Measurements from ENCODE around the gene DNAJB4. TPM values are rescaled to one million over a fixed set of nuclear protein-coding genes. Genes with fewer than 3 reads are reported as not detected.
"Not testable (repeated sequence)": the region's sequence is repeated elsewhere in the genome, so short reads cannot be mapped to it uniquely, and the experiment has no call there.

DNAJB4 gene
- total RNA-seq, 1 donor from 2014 or later = 88.0 TPM

GRCh38 chr1:78052685-78053405 is 48.1 kb downstream of the DNAJB4 start:
- intact Hi-C loops (cut with DNase I) = no loop called here
- no peak for DNase-seq (ENCODE audit: missing footprints)
- ATAC-seq = no peak

GRCh38 chr1:78053498-78053897 is 48.8 kb downstream of the DNAJB4 start:
- ATAC-seq (no peak), DNase-seq (ENCODE audit: missing footprints) (no peak)
- intact Hi-C loops (cut with DNase I) = no loop called here

- intact Hi-C loops (cut with DNase I) = no loop called here
- DNase-seq (ENCODE audit: missing footprints) = no peak
- no peak for ATAC-seq
Measured at GRCh38 chr1:78054559-78054958, 49.8 kb downstream of the DNAJB4 start.

GRCh38 chr1:78054972-78055371 is 50.2 kb downstream of the DNAJB4 start:
- ATAC-seq = no peak
- intact Hi-C loops (cut with DNase I) = no loop called here
- DNase-seq (ENCODE audit: missing footprints) = no peak

GRCh38 chr1:78055565-78056132 is 50.9 kb downstream of the DNAJB4 start:
- ATAC-seq = no peak
- intact Hi-C loops (cut with DNase I) = no loop called here
- no peak for DNase-seq (ENCODE audit: missing footprints)

- ATAC-seq = no peak
- intact Hi-C loops (cut with DNase I) = no loop called here
- DNase-seq (ENCODE audit: missing footprints) = no peak
Measured at GRCh38 chr1:78058670-78059069, 53.9 kb downstream of the DNAJB4 start.

GRCh38 chr1:78060857-78061563 is 56.3 kb downstream of the DNAJB4 start:
- DNase-seq (ENCODE audit: missing footprints) (no peak), ATAC-seq (no peak)
- intact Hi-C loops (cut with DNase I) = no loop called here

- DNase-seq (ENCODE audit: missing footprints) = no peak
- intact Hi-C loops (cut with DNase I) = no loop called here
- ATAC-seq = peak; percentile 46
Measured at GRCh38 chr1:78061825-78062523, 57.2 kb downstream of the DNAJB4 start.

GRCh38 chr1:78064886-78065285 is 60.1 kb downstream of the DNAJB4 start:
- ATAC-seq; intact Hi-C loops (cut with DNase I): not testable (repeated sequence)
- peak; percentile 15 for DNase-seq (ENCODE audit: missing footprints)

Other genes with a start within 250 kb of the DNAJB4 start
- gene USP33, start 245.1 kb upstream of the DNAJB4 start, total RNA-seq = 26.9 TPM
- gene MIGA1, start 225.3 kb upstream of the DNAJB4 start, total RNA-seq = 9.9 TPM
- 365 TPM for gene NEXN, start 116.3 kb upstream of the DNAJB4 start, total RNA-seq
- 48.9 TPM for gene FUBP1, start 25.9 kb upstream of the DNAJB4 start, total RNA-seq
- gene GIPC2, start 41.0 kb downstream of the DNAJB4 start, total RNA-seq = 2.5 TPM